ENCODE measurements around the gene ELF3.
"Not testable (repeated sequence)": the region's sequence is repeated elsewhere in the genome, so short reads cannot be mapped to it uniquely, and the experiment has no call there.

DNA sequence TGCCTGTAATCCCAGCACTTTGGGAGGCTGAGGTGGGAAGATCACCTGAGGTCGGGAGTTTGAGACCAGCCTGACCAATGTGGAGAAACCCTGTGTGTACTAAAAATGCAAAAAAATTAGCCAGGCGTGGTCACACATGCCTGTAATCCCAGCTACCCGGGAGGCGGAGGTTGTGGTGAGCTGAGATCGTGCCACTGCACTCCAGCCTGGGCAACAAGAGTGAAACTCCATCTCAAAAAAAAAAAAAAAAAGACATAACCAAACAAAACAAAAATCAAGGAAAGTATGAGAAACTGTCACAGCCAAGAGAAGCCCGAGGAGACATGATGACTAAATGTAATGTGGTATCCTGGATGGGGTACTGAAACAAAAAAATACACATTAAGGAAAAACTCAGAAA, 51.4 kb downstream of the ELF3 start:
- TF ChIP-seq, protein P1, sequence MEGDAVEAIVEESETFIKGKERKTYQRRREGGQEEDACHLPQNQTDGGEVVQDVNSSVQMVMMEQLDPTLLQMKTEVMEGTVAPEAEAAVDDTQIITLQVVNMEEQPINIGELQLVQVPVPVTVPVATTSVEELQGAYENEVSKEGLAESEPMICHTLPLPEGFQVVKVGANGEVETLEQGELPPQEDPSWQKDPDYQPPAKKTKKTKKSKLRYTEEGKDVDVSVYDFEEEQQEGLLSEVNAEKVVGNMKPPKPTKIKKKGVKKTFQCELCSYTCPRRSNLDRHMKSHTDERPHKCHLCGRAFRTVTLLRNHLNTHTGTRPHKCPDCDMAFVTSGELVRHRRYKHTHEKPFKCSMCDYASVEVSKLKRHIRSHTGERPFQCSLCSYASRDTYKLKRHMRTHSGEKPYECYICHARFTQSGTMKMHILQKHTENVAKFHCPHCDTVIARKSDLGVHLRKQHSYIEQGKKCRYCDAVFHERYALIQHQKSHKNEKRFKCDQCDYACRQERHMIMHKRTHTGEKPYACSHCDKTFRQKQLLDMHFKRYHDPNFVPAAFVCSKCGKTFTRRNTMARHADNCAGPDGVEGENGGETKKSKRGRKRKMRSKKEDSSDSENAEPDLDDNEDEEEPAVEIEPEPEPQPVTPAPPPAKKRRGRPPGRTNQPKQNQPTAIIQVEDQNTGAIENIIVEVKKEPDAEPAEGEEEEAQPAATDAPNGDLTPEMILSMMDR (IDR thresholded peaks at IDR 0.05; ENCODE audit: low read length) = not testable (repeated sequence)
- TF ChIP-seq EZH2 (IDR thresholded peaks at IDR 0.05; ENCODE audit: borderline replicate concordance, low read length) = not testable (repeated sequence)
